ENCODE results near the gene ATP5PD.
"Not testable (repeated sequence)": the region's sequence is repeated elsewhere in the genome, so short reads cannot be mapped to it uniquely, and the experiment has no call there.

Gene ATP5PD

DNA sequence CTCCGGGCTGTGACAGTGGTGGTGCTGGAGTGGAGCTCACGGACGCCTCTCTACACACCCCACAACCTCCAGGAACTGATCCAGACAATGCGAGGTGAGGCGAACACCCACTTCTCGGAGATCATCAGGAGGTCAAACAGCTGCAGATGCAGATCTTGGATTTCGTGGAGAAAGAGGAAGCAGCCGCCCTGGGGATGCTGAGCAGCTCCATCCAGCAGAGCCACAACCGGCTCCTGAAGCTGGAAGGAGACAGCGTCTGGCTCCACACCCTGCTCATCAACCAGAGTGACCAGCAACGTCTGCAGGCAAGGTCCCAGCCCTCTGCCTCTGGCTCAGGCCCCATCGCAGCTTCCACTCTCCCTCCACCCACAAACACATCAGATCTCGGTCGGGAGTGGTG lies 27.8 kb upstream of the ATP5PD start:
- TF ChIP-seq, protein P1, sequence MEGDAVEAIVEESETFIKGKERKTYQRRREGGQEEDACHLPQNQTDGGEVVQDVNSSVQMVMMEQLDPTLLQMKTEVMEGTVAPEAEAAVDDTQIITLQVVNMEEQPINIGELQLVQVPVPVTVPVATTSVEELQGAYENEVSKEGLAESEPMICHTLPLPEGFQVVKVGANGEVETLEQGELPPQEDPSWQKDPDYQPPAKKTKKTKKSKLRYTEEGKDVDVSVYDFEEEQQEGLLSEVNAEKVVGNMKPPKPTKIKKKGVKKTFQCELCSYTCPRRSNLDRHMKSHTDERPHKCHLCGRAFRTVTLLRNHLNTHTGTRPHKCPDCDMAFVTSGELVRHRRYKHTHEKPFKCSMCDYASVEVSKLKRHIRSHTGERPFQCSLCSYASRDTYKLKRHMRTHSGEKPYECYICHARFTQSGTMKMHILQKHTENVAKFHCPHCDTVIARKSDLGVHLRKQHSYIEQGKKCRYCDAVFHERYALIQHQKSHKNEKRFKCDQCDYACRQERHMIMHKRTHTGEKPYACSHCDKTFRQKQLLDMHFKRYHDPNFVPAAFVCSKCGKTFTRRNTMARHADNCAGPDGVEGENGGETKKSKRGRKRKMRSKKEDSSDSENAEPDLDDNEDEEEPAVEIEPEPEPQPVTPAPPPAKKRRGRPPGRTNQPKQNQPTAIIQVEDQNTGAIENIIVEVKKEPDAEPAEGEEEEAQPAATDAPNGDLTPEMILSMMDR (IDR thresholded peaks at IDR 0.05; ENCODE audit: insufficient read depth, low read depth, low read length, missing control alignments), result no peak
- no peak overlapping the region for H3K4me3 ChIP-seq (ENCODE audit: low read length)

DNA sequence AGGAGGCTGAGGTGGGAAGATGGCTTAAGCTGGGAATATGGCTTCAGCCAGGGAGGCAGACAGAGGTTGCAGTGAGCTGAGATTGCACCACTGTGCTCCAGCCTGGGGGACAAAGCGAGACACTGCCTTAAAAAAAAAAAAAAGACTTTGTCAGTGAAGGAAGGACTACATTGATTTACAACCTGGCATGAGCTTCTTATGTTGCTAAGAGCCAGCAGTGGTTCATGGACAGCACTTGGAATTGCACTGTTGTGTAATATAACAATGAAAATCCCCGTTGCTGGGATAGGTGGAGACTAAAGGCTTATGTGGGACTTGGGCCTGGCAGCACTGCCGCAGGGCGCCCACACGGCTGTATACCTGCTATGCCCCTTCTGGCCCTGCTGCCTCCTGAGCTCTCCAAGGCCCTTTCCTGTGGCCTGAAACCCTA lies 26.9 kb upstream of the ATP5PD start:
- H3K4me3 ChIP-seq (ENCODE audit: low read length), result no peak overlapping the region
- DNase-seq (ENCODE audit: low read depth), result no peak
- TF ChIP-seq, protein P1 (IDR thresholded peaks at IDR 0.05; ENCODE audit: insufficient read depth, low read depth, low read length, missing control alignments), result no peak

More for the DNA sequence above, 27.8 kb upstream of the ATP5PD start:
- no peak for DNase-seq (ENCODE audit: low read depth)

DNA sequence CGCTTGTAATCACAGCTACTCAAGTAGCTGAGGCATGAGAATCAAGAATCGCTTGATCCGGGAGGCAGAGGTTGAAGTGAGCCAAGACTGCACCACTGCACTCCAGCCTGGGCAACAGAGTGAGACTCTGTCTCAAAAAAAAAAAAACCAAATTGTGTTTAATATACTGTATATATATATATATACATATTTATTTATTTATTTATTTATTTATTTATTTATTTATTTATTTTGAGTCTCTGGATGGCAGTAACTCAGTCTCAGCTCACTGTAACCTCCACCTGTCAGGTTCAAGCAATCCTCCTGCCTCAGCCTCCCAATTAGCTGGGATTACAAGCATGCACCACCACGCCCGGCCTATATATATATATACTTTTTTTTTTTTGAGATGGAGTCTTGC lies 26.1 kb upstream of the ATP5PD start:
- not testable (repeated sequence) for DNase-seq (ENCODE audit: low read depth); H3K4me3 ChIP-seq (ENCODE audit: low read length)

DNA sequence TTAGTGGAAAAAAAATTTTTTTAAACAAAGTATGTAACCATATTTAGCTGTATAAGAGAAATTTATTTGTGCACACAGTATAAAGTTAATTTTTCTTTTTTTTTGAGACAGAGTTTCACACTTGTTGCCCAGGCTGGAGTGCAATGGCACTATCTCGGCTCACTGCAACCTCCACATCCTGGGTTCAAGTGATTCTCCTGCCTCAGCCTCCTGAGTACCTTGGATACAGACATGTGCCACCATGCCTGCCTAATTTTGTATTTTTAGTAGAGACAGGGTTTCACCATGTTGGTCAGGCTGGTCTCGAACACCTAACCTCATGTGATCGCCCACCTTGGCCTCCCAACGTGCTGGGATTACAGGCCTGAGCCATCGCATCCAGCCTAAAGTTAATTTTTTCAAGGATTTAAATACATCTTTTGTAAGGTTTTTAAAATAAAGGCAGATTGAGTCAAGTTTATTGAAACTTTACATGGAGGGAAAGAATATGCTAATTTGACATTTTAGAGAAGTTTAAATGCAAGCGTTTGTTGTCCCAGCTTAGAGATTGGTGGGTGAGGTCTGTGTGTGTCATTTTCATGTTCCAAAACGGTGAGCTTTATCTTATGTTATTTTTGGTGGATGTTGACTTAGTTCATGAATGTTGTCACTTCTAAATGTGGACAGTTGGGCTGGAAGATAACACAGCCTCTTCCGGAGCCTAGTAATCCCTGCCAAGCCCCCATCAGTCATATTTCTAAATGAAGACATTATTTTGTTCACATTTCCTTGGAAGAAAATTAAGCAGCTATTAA lies 24.9 kb upstream of the ATP5PD start:
- not testable (repeated sequence) for H3K4me3 ChIP-seq (ENCODE audit: low read length); DNase-seq (ENCODE audit: low read depth)

DNA sequence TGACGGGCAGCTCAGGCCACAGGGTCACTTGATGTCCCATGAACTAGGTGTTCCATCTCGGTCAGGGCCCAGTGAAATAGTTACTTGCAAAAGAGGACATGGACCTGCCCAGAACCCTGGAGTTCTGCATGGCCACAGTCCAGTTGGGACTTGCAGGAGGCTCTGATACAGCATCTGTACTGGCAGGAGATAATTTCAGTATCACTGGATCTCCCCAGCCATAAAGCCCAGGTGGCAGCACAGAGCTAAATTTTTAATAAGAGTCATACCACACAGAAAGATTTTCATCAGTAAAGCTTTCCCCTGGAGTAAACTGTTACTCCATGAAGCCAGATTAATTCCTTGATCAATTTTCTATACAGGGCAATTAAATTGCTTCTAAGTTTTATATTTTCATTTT lies 23.0 kb upstream of the ATP5PD start:
- H3K4me3 ChIP-seq (ENCODE audit: low read length), result no peak overlapping the region
- DNase-seq (ENCODE audit: low read depth), result peak; percentile 56
- TF ChIP-seq, protein P1 (IDR thresholded peaks at IDR 0.05; ENCODE audit: insufficient read depth, low read depth, low read length, missing control alignments), result peak; percentile 60

DNA sequence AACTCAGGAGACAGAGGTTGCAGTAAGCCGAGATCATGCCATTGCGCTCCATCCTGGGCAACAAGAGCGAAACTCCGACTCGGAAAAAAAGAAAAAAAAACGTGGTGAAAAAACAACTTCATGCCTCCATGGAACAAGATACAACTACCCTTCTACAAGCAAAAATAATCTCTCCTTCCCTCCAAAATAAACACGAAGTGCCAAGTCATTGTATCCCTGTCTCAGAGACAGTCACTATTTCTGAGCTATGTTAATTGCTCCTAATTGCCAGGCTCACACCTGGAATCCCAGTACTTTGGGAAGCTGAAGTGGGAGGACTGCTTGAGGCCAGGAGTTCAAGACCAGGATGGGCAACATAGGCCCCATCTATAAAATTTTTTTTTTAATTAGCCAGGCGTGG lies 22.0 kb upstream of the ATP5PD start:
- TF ChIP-seq, protein P1 (IDR thresholded peaks at IDR 0.05; ENCODE audit: insufficient read depth, low read depth, low read length, missing control alignments), result no peak
- no peak for DNase-seq (ENCODE audit: low read depth)
- H3K4me3 ChIP-seq (ENCODE audit: low read length), result no peak overlapping the region

DNA sequence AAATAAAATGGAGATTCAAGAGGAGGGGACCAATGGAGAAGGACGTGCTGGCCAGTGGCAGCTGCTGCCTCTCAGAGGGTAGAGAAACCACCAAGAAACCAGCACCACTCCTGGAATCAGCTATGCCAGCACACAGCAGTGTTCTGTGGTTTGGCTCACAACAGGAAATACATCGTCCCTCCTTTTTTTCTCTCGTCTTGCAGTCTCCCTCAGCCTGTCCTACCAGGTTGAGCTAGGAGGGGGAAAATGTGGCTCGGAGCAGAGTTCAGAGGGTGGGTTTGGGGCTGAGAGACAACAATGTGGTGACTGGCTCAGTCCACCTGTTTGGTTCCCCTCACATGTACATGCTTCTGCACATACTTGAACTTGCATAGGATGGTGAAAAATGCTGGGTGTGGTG lies 21.1 kb upstream of the ATP5PD start:
- TF ChIP-seq, protein P1 (IDR thresholded peaks at IDR 0.05; ENCODE audit: insufficient read depth, low read depth, low read length, missing control alignments), result no peak
- no peak overlapping the region for H3K4me3 ChIP-seq (ENCODE audit: low read length)
- no peak for DNase-seq (ENCODE audit: low read depth)

DNA sequence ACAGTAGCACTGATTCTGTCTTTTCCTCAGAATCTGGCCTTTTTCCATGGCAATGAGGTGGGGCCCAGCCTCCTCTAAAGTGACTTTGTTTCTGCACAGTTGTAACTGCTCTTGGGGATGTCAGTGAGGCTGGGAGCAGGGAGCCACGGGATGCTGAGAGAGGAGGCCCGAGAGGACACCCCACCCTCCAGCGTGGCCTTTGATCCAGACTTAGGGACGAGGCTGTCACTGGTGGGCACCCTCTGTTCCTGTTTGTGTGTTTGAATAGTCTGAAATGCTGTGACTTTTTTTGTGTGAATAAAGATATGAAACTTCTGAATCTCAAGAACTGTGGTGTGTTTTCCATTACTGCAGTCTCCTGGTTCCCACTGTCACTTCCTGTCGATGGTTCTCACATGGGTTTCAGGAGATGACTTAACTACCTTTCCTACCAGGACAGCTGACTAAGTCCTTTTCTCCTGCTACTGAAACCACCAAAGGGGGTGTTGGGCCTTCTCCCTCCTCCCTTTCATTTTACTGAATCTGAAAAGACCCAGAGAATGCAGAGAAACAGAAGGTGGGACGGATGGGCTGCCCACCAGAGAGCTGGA lies 18.9 kb upstream of the ATP5PD start:
- peak; percentile 32 for DNase-seq (ENCODE audit: low read depth)

More for the DNA sequence above, 18.9 kb upstream of the ATP5PD start:
- H3K4me3 ChIP-seq (ENCODE audit: low read length), result no peak overlapping the region
- TF ChIP-seq, protein P1 (IDR thresholded peaks at IDR 0.05; ENCODE audit: insufficient read depth, low read depth, low read length, missing control alignments), result no peak

Data from epithelial cell of esophagus (primary cell).